Right lobe of liver (tissue), 6 donors: ENCODE data around the gene NLRP3. TPM values are rescaled to one million over a fixed set of nuclear protein-coding genes. Genes with fewer than 3 reads are reported as not detected.

Source experiments
- ATAC-seq, 4 donors: fragments of 200-7000 bp; cut with Tn5 transposase; one replicate each; pipeline ENCODE4 v1.9.1; 2020; ENCODE audit warnings: mild to moderate bottlenecking in 4 of 4, moderate library complexity in 4 of 4
- DNase-seq, 3 donors: peaks; one replicate each; pipeline ENCODE4 v3.0.0-alpha.2; 2020
- H3K27ac ChIP-seq, 3 donors: fragments of 200-600 bp; one replicate each; pipeline ENCODE4 v1.8.0; 2022
- H3K27me3 ChIP-seq, 2 donors: fragments of 200-600 bp; one replicate each; pipeline ENCODE4 v1.8.0; 2022
- H3K36me3 ChIP-seq, 4 donors: fragments of 200-600 bp; sonication (generic) in 1 of 4; one replicate each; pipeline versions ENCODE4 v1.5.1 to v1.8.0; 2017 to 2022; ENCODE audit warnings: control low read depth in 1 of 4
- H3K4me1 ChIP-seq, 4 donors: fragments of 200-600 bp; sonication (generic) in 1 of 4; one replicate each; pipeline versions ENCODE4 v1.5.1 to v1.8.0; 2017 to 2022; ENCODE audit warnings: control low read depth in 1 of 4
- H3K4me3 ChIP-seq, 3 donors: fragments of 200-600 bp; one replicate each; pipeline ENCODE4 v1.8.0; 2022
- H3K9me3 ChIP-seq, 4 donors: fragments of 200-600 bp; sonication (generic) in 1 of 4; one replicate each; pipeline versions ENCODE4 v1.5.1 to v1.8.0; 2017 to 2022; ENCODE audit warnings: control low read depth in 1 of 4
- CTCF ChIP-seq, 4 donors: fragments of 200-600 bp in 3 of 4; fragments of 450-650 bp in 1 of 4; IDR thresholded peaks; one replicate each; pipeline versions ENCODE4 v1.5.1 to v1.8.0; 2016 to 2022; ENCODE audit warnings: antibody characterized with exemption in 4 of 4, mild to moderate bottlenecking in 2 of 4
- POLR2A ChIP-seq: fragments of 450-650 bp; IDR thresholded peaks from one replicate; pipeline ENCODE4 v1.6.1; 2017; ENCODE audit warnings: antibody characterized with exemption, mild to moderate bottlenecking
- WGBS: methylation state at CpG from one replicate; pipeline ENCODE4 v1.1.6; 2018; ENCODE audit warnings: low coverage, low lambda C conversion rate; ENCODE audit not compliant: insufficient coverage; ENCODE audit errors: missing lambda C conversion rate; 5-methylcytosine and 5-hydroxymethylcytosine counted together
- intact Hi-C, 2 donors: fragments of 100-400 bp; cut with DNase I; formaldehyde crosslinking; loops; one replicate each; pipeline versions ENCODE4 v1.11.2 to v1.14.1; 2022
- total RNA-seq, 6 experiments: library from RNA; depleted of rRNA in 2 of 6; stranded (reverse); fragments of >200 nt in 2 of 6; fragmentation: NEBNext Ultra II Directional in 3 of 6; extraction: Animal tissue kit (Norgen Biotek cat#: 25700) in 3 of 6; gene quantifications; one replicate each; pipeline versions ENCODE4 v1.1.0 to v1.2.4, GENCODE V29; 2016 to 2023
- donor health status: DM: no; HTN: yes; CAD: no.
- donor health status: DM: no; HTN: no; CAD: no.
- donor health status: DM: no; HTN: no; CAD: no.
- donor health status: DM: no; HTN: yes; CAD: no.
- donor health status: DM: no; HTN: yes; CAD: no.

NLRP3 gene
- total RNA-seq, 6 experiments from 2014 or later: 0.11 to 2.0 (median 0.62) TPM

- DNase-seq: no peak
- intact Hi-C loops: no loop called here
- peak in 3 of 4 donors; percentile 31 to 64 (median 43) for ATAC-seq
Observed at GRCh38 chr1:247456914-247457639, 41.1 kb downstream of the NLRP3 start.

GRCh38 chr1:247459507-247459906 is 43.5 kb downstream of the NLRP3 start:
- intact Hi-C loops: no loop called here
- no peaks in the 10 kb centered on the region for H3K9me3 ChIP-seq
- no peak overlapping the region for H3K27ac ChIP-seq
- 69% methylated on average over 7 of the region's 7 CpGs for WGBS
- no peak overlapping the region for H3K4me3 ChIP-seq
- ATAC-seq: no peak
- no peaks in the 10 kb centered on the region for H3K4me1 ChIP-seq
- DNase-seq: no peak
- TF ChIP-seq POLR2A: no peak
- no peak for TF ChIP-seq CTCF (IDR thresholded peaks at IDR 0.05)
- H3K36me3 ChIP-seq: no peaks in the 10 kb centered on the region
- H3K27me3 ChIP-seq: no peaks in the 10 kb centered on the region

More at GRCh38 chr1:247456914-247457639, 41.1 kb downstream of the NLRP3 start:
- TF ChIP-seq CTCF (IDR thresholded peaks at IDR 0.05) (no peak), POLR2A (no peak)
- Histone ChIP-seq H3K36me3 (no peaks in the 10 kb centered on the region), H3K27ac (no peak overlapping the region), H3K4me3 (no peak overlapping the region), H3K4me1 (no peaks in the 10 kb centered on the region), H3K9me3 (no peaks in the 10 kb centered on the region), H3K27me3 (no peaks in the 10 kb centered on the region)
- WGBS: 48% methylated on average over 16 of the region's 16 CpGs

GRCh38 chr1:247465796-247466195 is 49.8 kb downstream of the NLRP3 start:
- ATAC-seq: no peak
- TF ChIP-seq CTCF (IDR thresholded peaks at IDR 0.05) (no peak), POLR2A (no peak)
- no peak overlapping the region for H3K4me3 ChIP-seq
- DNase-seq: no peak
- H3K9me3 ChIP-seq: no peaks in the 10 kb centered on the region
- intact Hi-C loops: no loop called here
- 45% methylated on average over 6 of the region's 6 CpGs for WGBS
- no peaks in the 10 kb centered on the region for H3K4me1 ChIP-seq
- no peaks in the 10 kb centered on the region for H3K36me3 ChIP-seq
- H3K27ac ChIP-seq: no peak overlapping the region
- H3K27me3 ChIP-seq: no peaks in the 10 kb centered on the region

DNA sequence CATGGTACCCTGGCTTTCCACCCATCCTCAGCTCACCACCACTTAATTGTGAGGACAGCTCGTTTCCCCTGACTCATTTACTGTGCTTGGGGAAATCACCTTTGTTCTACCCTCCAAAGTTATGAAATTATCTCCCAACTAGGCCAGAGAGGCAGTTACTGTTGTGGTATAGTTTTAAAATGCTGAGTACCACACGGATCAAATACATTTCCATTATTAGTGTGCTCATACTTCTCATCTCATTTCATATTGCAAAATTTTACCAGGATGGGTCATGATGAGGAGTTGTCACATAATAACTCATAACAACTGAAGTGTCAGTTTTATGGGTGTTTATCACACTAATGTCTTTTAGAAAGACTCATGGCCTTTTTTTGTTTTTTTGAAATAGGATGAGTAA is 51.2 kb downstream of the NLRP3 start:
- WGBS: 35% methylated on average over 2 of the region's 2 CpGs
- ATAC-seq: no peak
- Histone ChIP-seq H3K27me3 (no peaks in the 10 kb centered on the region), H3K4me3 (no peak overlapping the region), H3K27ac (no peak overlapping the region), H3K4me1 (no peaks in the 10 kb centered on the region), H3K9me3 (no peaks in the 10 kb centered on the region), H3K36me3 (no peaks in the 10 kb centered on the region)
- intact Hi-C loops: no loop called here
- TF ChIP-seq POLR2A (no peak), CTCF (IDR thresholded peaks at IDR 0.05) (no peak)
- no peak for DNase-seq
